K562 (cell line): Measurements from ENCODE around the gene H2BK1. TPM values are rescaled to one million over a fixed set of nuclear protein-coding genes. Genes with fewer than 3 reads are reported as not detected.

Experiments
- ATAC-seq: fragments of 200-7000 bp; cut with Tn5 transposase; 3 replicates; pipeline ENCODE4 v1.9.1; 2020; ENCODE audit warnings: moderate library complexity
- BruUV-seq: library from RNA; stranded (reverse); fragments of 400-500 nt; replicated peaks from 2 replicates; lab custom pipeline; 2021; lab: Mats Ljungman, UMichigan
- CTCF ChIA-PET: fragments of 300-600 bp; formaldehyde crosslinking; extraction: SDS; loops from one replicate; lab custom pipeline; 2021; ENCODE audit warnings: low intra/inter-chr PET ratio; lab: Yijun Ruan, JAX
- POLR2A ChIA-PET: fragments of 300-600, 350-650 bp; sonication (Branson Sonifier 250); formaldehyde crosslinking; extraction: SDS; loops from one replicate; lab custom pipeline; 2021; ENCODE audit warnings: antibody characterized with exemption, inconsistent platforms; lab: Yijun Ruan, JAX
- DNase-seq, 4 experiments: peaks; one replicate each; pipeline versions ENCODE4 v3.0.0 to v3.0.0-alpha.2; 2011 to 2018; ENCODE audit warnings: low spot score in 3 of 4, mixed read lengths in 3 of 4; ENCODE audit errors: extremely low read depth in 1 of 4
- FAIRE-seq: peaks from 2 replicates; lab custom pipeline; 2011; peaks lifted over from hg19 to GRCh38; lab: Jason Lieb, UNC
- H2AFZ ChIP-seq: 2 replicates; pipeline ENCODE4 v1.6.0; 2011; ENCODE audit warnings: low read depth, low read length, control low read depth, inconsistent platforms
- H3K27ac ChIP-seq: fragments of 200-600 bp; 3 replicates; pipeline ENCODE4 v1.8.0; 2011; ENCODE audit warnings: low read depth, mild to moderate bottlenecking, control low read depth, inconsistent platforms, low read length, moderate library complexity, mixed read lengths; ENCODE audit errors: extremely low read depth
- H3K27me3 ChIP-seq, 2 experiments: fragments of 300-600 bp in 1 of 2; 2 replicates in 1 of 2; 3 replicates in 1 of 2; pipeline versions ENCODE4 v1.6.0 to v1.8.0; 2011; ENCODE audit warnings: inconsistent platforms in 2 of 2, low read length in 2 of 2, mild to moderate bottlenecking in 1 of 2, mixed read lengths in 1 of 2, moderate library complexity in 1 of 2; ENCODE audit not compliant: control insufficient read depth in 2 of 2, insufficient read depth in 2 of 2
- H3K36me3 ChIP-seq: fragments of 300-600 bp; 3 replicates; pipeline ENCODE4 v1.8.0; 2011; ENCODE audit warnings: mild to moderate bottlenecking, low read length, inconsistent platforms; ENCODE audit not compliant: control insufficient read depth, insufficient read depth
- H3K4me1 ChIP-seq, 2 experiments: fragments of 200-600 bp in 1 of 2; replicated peaks in 1 of 2; 2 replicates in 1 of 2; 3 replicates in 1 of 2; pipeline versions ENCODE4 v1.5.1 to v1.8.0; 2011; ENCODE audit warnings: inconsistent platforms in 2 of 2, low read length in 2 of 2, mild to moderate bottlenecking in 1 of 2, mixed read lengths in 1 of 2, moderate library complexity in 1 of 2; ENCODE audit not compliant: control insufficient read depth in 2 of 2, insufficient read depth in 2 of 2
- H3K4me2 ChIP-seq: 2 replicates; pipeline ENCODE4 v1.6.1; 2011; ENCODE audit warnings: low read length, control low read depth, inconsistent platforms, mixed read lengths; ENCODE audit not compliant: insufficient read depth
- H3K4me3 ChIP-seq: fragments of 200-600 bp; sonication (generic), shearing (Covaris generic); 2 replicates; pipeline ENCODE4 v1.5.1; 2016; ENCODE audit warnings: control low read depth, inconsistent platforms
- H3K79me2 ChIP-seq: fragments of 200-600 bp; 3 replicates; pipeline ENCODE4 v1.8.0; 2011; ENCODE audit warnings: low read length, inconsistent platforms; ENCODE audit not compliant: control insufficient read depth, insufficient read depth
- H3K9ac ChIP-seq, 2 experiments: 2 replicates each; pipeline versions ENCODE4 v1.6.0 to v1.6.1; 2011; ENCODE audit warnings: low read depth in 2 of 2, low read length in 2 of 2, control low read depth in 1 of 2, inconsistent platforms in 1 of 2, mild to moderate bottlenecking in 1 of 2, mixed read lengths in 1 of 2; ENCODE audit not compliant: insufficient read depth in 1 of 2
- H3K9me1 ChIP-seq: one replicate; pipeline ENCODE4 v1.6.0; 2011; ENCODE audit warnings: inconsistent platforms, mild to moderate bottlenecking, low read length, moderate library complexity; ENCODE audit not compliant: control insufficient read depth, insufficient read depth
- H3K9me3 ChIP-seq: replicated peaks from 2 replicates; pipeline ENCODE4 v1.5.1; 2011; ENCODE audit warnings: low read depth, low read length, inconsistent platforms; ENCODE audit not compliant: control insufficient read depth, insufficient read depth
- H4K20me1 ChIP-seq: replicated peaks from 2 replicates; pipeline ENCODE4 v1.6.1; 2011; ENCODE audit warnings: low read length, inconsistent platforms, mixed read lengths; ENCODE audit not compliant: control insufficient read depth, insufficient read depth
- E2F3 ChIP-seq: fragments of 250-450 bp; sonication (Bioruptor Pico); IDR thresholded peaks from 2 replicates; pipeline ENCODE4 v1.4.0; 2020; ENCODE audit warnings: mild to moderate bottlenecking
- E2F8 ChIP-seq: fragments of 450-650 bp; IDR thresholded peaks from 2 replicates; pipeline ENCODE4 v1.7.1; 2018; ENCODE audit warnings: mild to moderate bottlenecking, low read depth; ENCODE audit not compliant: partially characterized antibody
- ELF1 ChIP-seq: fragments of 200-800 bp; sonication (Bioruptor generic); IDR thresholded peaks from 2 replicates; pipeline ENCODE4 v1.6.1; 2016; ENCODE audit warnings: missing genetic modification characterization, missing compliant biosample characterization
- ELK3 ChIP-seq: fragments of 450-650 bp; formaldehyde crosslinking; IDR thresholded peaks from 2 replicates; pipeline ENCODE4 v1.4.0; 2020; ENCODE audit warnings: mild to moderate bottlenecking
- EZH2 ChIP-seq: IDR thresholded peaks from 2 replicates; pipeline ENCODE4 v1.6.1; 2012; ENCODE audit warnings: low read depth, mild to moderate bottlenecking, inconsistent platforms, low read length, borderline replicate concordance
- FOXP1 ChIP-seq: sonication (generic); formaldehyde crosslinking; IDR thresholded peaks from 2 replicates; pipeline ENCODE4 v1.8.0; 2022; ENCODE audit warnings: mild to moderate bottlenecking, missing genetic modification reagents
- GABPB2 ChIP-seq: fragments of 250-450 bp; sonication (Bioruptor Pico); conservative IDR thresholded peaks from 2 replicates; pipeline ENCODE4 v1.5.1; 2021; ENCODE audit warnings: mild to moderate bottlenecking
- HLTF ChIP-seq: fragments of 450-650 bp; IDR thresholded peaks from 2 replicates; pipeline ENCODE4 v1.6.1; 2016
- JUND ChIP-seq, 2 experiments: IDR thresholded peaks; 2 replicates in 1 of 2; 3 replicates in 1 of 2; pipeline ENCODE4 v1.6.1; 2011; ENCODE audit warnings: borderline replicate concordance in 2 of 2, low read depth in 2 of 2, low read length in 2 of 2, improper control_type of control experiment in 1 of 2, missing biosample characterization in 1 of 2, missing genetic modification characterization in 1 of 2, missing genetic modification reagents in 1 of 2
- KDM2B ChIP-seq: fragments of 250-450 bp; sonication (Bioruptor Pico); IDR thresholded peaks from 2 replicates; pipeline ENCODE4 v1.8.0; 2021; ENCODE audit warnings: mild to moderate bottlenecking, moderate library complexity
- POLR2A ChIP-seq: fragments of 450-650 bp; conservative IDR thresholded peaks from 2 replicates; pipeline ENCODE4 v1.6.1; 2016
- POLR2G ChIP-seq: fragments of 200-400 bp; formaldehyde crosslinking; IDR thresholded peaks from 2 replicates; pipeline ENCODE4 v1.6.1; 2017; ENCODE audit warnings: low read depth, mild to moderate bottlenecking, antibody characterized with exemption, low read length, moderate library complexity
- RBM14 ChIP-seq: fragments of 200-400 bp; formaldehyde crosslinking; IDR thresholded peaks from 2 replicates; pipeline ENCODE4 v1.6.1; 2018; ENCODE audit warnings: low read depth, mild to moderate bottlenecking, low read length, moderate library complexity, borderline replicate concordance; ENCODE audit not compliant: insufficient read depth
- SIN3B ChIP-seq: fragments of 450-650 bp; IDR thresholded peaks from 2 replicates; pipeline ENCODE4 v1.6.1; 2017; ENCODE audit warnings: low read depth, mild to moderate bottlenecking, moderate library complexity
- ZNF263 ChIP-seq: sonication (generic); formaldehyde crosslinking; IDR thresholded peaks from 2 replicates; pipeline ENCODE4 v1.8.0; 2022; ENCODE audit warnings: mild to moderate bottlenecking, missing genetic modification reagents, borderline replicate concordance
- ZNF384 ChIP-seq: IDR thresholded peaks from 2 replicates; pipeline ENCODE4 v1.6.1; 2012; ENCODE audit warnings: low read depth, low read length, improper control_type of control experiment
- ZNF589 ChIP-seq: fragments of 200-800 bp; sonication (Bioruptor generic); IDR thresholded peaks from 2 replicates; pipeline ENCODE4 v1.6.1; 2016; ENCODE audit warnings: low read depth, missing genetic modification characterization, missing compliant biosample characterization
- WGBS: fragments of 100-300 bp; shearing (Covaris generic); methylation state at CpG from one replicate; pipeline ENCODE4 v1.1.6; 2016; ENCODE audit warnings: low coverage, mixed read lengths; ENCODE audit not compliant: insufficient coverage; ENCODE audit errors: missing lambda C conversion rate; 5-methylcytosine and 5-hydroxymethylcytosine counted together
- in situ Hi-C: fragments of 300-500 bp; cut with MboI; formaldehyde crosslinking; loops from 4 replicates; pipeline ENCODE4 v1.15.0; 2018; ENCODE audit warnings: inconsistent platforms, mixed read lengths
- intact Hi-C: fragments of 100-400 bp; cut with micrococcal nuclease; formaldehyde crosslinking; loops from 2 replicates; pipeline ENCODE4 v1.14.2; 2022
- polyA plus RNA-seq, 8 experiments: library from polyadenylated mRNA; depleted of rRNA in 4 of 8; stranded (reverse) in 5 of 8; unstranded in 3 of 8; fragments of >200 nt; fragmentation: Nextera tagmentation in 2 of 8; fragmentation: Illumina TruSeq in 1 of 8; extraction: Ambion mirVana in 2 of 8; extraction: Trizol in 1 of 8; gene quantifications; 2 replicates each; pipeline versions ENCODE4 v1.2.1 to v1.2.3, GENCODE V29; 2011 to 2014; ENCODE audit warnings: inconsistent platforms in 1 of 8, missing spikeins in 1 of 8
- total RNA-seq, 7 experiments: library from RNA; depleted of rRNA in 6 of 7; stranded (reverse); fragments of >200 nt in 6 of 7; fragmentation: Illumina TruSeq in 2 of 7; extraction: Trizol in 2 of 7; gene quantifications; 2 replicates each; pipeline versions ENCODE4 v1.2.1 to v1.2.3, GENCODE V29; 2011 to 2021; ENCODE audit warnings: low replicate concordance in 1 of 7
- TF ChIP-seq, protein P1 (sequence below): sonication (generic); formaldehyde crosslinking; IDR thresholded peaks from 2 replicates; pipeline ENCODE4 v1.8.0; 2022; ENCODE audit warnings: mild to moderate bottlenecking, missing genetic modification reagents

The H2BK1 gene
- total and polyA plus RNA-seq, 9 of the 15 experiments (the other 6 are each of a cell fraction or from before 2014, with no cell fraction given): not detected

- ATAC-seq: no peak
- Histone ChIP-seq H3K79me2 (peaks cover 1% of the 10 kb centered on the region; the same call in 1 of the 3 replicates), H2AFZ (no peak overlapping the region), H3K4me1 (peaks cover 12 to 38% of the 10 kb centered on the region in 2 experiments; a peak in 4 of 5 replicates), H3K27ac (no peak overlapping the region), H3K9ac (no peak overlapping the region), H3K4me3 (no peak overlapping the region), H3K9me3 (no peaks in the 10 kb centered on the region), H3K9me1 (peaks cover 6% of the 10 kb centered on the region), H3K27me3 (peaks cover 0 to 7% of the 10 kb centered on the region in 2 experiments; a peak in 1 of 5 replicates), H4K20me1 (peaks cover 58% of the 10 kb centered on the region), H3K36me3 (peaks cover 32% of the 10 kb centered on the region; the same call in 2 of the 3 replicates), H3K4me2 (no peak overlapping the region)
- no peak for DNase-seq
- WGBS: 50% methylated on average over 10 of the region's 11 CpGs
- POLR2A ChIA-PET: interaction anchor here (0.6 to 3.8 kb wide), 7 partner anchors 11 to 303 kb away, joined by 3 to 36 read pairs (median 3); partner anchors contain the start of gene ABCF2
- CTCF ChIA-PET: interaction anchor here (0.6 kb wide), 1 partner anchor 11 kb away, joined by 3 read pairs; no protein-coding TSS in a partner anchor
- intact Hi-C loops (loop anchor here (2.0 to 5.0 kb wide), 2 partner anchors 33 to 48 kb away; no protein-coding TSS in a partner anchor), in situ Hi-C loops (no loop called here)
- no TSS peak for BruUV-seq
- no peak for FAIRE-seq
- TF ChIP-seq ZNF589 (CRISPR knock-in tag): no peak
- TF ChIP-seq, protein P1, sequence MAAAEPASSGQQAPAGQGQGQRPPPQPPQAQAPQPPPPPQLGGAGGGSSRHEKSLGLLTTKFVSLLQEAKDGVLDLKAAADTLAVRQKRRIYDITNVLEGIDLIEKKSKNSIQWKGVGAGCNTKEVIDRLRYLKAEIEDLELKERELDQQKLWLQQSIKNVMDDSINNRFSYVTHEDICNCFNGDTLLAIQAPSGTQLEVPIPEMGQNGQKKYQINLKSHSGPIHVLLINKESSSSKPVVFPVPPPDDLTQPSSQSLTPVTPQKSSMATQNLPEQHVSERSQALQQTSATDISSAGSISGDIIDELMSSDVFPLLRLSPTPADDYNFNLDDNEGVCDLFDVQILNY (CRISPR knock-in tag): no peak
- TF ChIP-seq ZNF384: peak; percentile 24; the same call in 1 of the 2 replicates
- TF ChIP-seq E2F8: peak; percentile 23
- peak; percentile 60 for TF ChIP-seq POLR2G
- TF ChIP-seq POLR2A: 0 out of 2 replicates have a peak, but pooled peaks have one; percentile 21
- no peak for TF ChIP-seq ZNF263
- TF ChIP-seq ELK3 (CRISPR knock-in tag): no peak
- no peak for TF ChIP-seq RBM14
- TF ChIP-seq GABPB2: no peak
- no peak for TF ChIP-seq SIN3B
- TF ChIP-seq EZH2: no peak
- TF ChIP-seq ELF1 (tag): no peak
- TF ChIP-seq E2F3 (CRISPR knock-in tag): no peak
- no peak for TF ChIP-seq FOXP1 (CRISPR knock-in tag)
- no peak for TF ChIP-seq HLTF
- no peak for TF ChIP-seq KDM2B (CRISPR knock-in tag)
- no peak for TF ChIP-seq JUND (IDR thresholded peaks at IDR 0.05; ENCODE audit: borderline replicate concordance, low read depth, low read length)
- no peak for TF ChIP-seq JUND (tag; IDR thresholded peaks at IDR 0.05; ENCODE audit: borderline replicate concordance, low read depth, low read length)
Observed at GRCh38 chr7:151239837-151240459, 29.7 kb upstream of the H2BK1 start.
